GM04503 (cell line): ENCODE results near the gene SNTG2.
"Not testable (repeated sequence)": the region's sequence is repeated elsewhere in the genome, so short reads cannot be mapped to it uniquely, and the experiment has no call there.

Experiments used
- DNase-seq: peaks from one replicate; pipeline ENCODE4 v3.0.0-alpha.2; 2012; ENCODE audit warnings: low read depth

The SNTG2 gene

DNA sequence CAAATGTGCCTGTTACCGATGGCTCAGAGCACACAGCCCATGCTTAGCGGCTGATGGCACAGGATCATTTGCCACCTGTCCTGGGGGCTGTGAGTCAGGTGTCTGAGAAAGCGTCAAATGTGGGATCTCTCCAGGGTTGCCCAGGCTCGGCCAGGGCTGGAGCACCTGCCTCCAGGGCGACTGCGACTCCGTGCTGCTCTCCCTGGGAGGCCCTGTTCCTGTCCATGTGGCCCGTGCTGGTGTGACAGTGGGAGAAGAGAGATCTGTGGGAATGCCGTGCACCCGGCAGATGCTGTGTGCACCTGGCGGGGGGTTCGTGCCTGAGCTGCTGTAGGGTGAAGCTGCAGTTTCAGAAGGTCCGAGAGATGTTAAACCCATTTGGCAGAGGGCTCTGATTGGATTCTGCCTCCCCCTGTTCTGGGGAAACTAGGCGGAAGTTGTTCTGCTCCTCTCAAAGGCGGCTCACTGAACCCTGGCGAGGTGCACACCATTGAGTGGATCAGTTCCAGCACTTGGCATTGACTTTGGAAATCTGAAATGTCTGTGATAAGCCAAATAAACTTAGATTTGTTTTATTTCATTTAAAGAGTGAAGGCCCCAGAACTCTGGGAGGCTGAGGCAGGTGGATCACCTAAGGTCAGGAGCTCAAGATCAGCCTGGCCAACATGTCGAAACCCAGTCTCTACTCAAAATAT lies 428.0 kb downstream of the SNTG2 start:
- DNase-seq, result no peak

DNA sequence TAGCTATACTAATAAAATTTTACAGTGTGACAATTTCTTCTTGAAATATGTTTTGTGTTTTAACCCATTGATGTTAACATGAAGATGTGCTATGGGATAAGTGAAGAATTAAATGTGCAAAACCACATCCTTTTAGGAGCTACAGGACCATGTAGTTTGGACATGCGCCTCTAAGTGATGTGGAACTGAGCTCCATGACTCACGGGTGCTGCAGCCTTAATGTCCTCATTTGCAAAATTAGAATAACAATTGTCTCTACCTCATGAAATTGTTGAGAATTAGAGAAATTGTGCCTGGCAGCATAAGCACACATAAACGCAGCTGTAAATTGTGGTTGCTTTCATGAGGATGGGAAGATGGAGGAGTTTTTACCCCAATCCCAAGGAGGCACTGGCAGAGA lies 431.0 kb downstream of the SNTG2 start:
- DNase-seq, result no peak

GRCh38 chr2:1387954-1388725 lies 437.5 kb downstream of the SNTG2 start:
- not testable (repeated sequence) for DNase-seq

- not testable (repeated sequence) for DNase-seq
Measured at GRCh38 chr2:1390118-1390517, 439.5 kb downstream of the SNTG2 start.

GRCh38 chr2:1393321-1393720 lies 442.7 kb downstream of the SNTG2 start:
- DNase-seq, result no peak

- DNase-seq, result no peak
Measured at GRCh38 chr2:1394709-1395408, 444.2 kb downstream of the SNTG2 start.

GRCh38 chr2:1397350-1397749 lies 446.7 kb downstream of the SNTG2 start:
- no peak for DNase-seq

GRCh38 chr2:1398191-1398590 lies 447.5 kb downstream of the SNTG2 start:
- DNase-seq, result no peak

DNA sequence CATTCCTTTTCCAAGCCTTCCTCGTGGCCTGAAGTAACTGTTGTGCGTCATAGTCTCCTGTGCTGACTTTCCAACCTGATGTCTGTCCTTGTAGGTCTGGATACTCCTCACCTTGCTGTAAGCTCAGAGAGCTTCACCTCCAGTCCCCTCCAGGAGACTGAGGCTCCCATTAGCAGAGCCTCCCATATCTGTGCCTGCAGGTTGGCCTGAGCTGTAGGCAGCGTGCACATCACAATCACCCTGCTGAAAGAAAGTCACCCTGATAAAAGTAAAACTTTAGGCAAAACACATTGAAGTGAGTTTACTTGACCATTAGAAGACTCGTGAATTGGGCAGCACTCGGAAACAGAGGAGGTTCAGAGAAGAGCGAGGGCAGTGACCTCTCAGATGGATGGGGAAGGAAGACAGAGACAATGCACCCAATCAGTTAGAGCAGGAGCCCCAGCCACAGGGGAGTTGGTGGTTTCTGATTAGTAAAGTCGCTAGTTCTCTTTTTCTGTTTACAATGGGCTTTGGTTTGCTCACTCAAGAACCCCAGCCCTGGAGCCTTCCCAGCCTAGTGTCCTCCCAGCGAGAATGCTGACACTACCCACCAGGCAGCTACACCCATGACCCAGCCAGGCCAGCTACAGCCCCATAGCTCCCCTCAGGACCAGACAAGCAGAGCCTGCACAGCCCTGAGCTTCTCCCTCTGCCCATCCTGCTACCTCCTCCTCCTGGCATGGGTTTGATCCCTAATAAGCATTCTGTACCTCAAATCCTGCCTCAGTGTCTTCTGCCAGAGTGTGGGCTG lies 450.5 kb downstream of the SNTG2 start:
- DNase-seq, result no peak

GRCh38 chr2:1402064-1402463 lies 451.4 kb downstream of the SNTG2 start:
- no peak for DNase-seq

DNA sequence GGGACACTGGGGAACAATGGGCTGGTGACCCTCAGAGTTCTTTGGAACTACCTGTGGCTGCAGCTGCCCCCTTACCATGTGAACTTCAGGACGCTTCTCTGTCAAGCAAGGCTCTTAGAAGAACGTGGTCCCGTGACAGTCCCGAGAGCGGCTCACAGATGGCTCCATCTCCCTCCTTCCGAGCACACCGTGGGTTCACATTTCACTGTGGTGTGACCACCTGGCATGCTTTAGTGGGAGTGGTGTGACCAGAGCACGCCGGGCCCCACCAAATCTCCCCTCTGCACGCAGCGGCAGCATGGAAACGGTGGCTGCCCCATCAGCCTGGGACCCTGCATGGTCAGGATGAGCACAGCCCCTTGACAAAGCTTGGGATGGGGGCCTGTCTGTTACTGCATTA lies 452.9 kb downstream of the SNTG2 start:
- no peak for DNase-seq

DNA sequence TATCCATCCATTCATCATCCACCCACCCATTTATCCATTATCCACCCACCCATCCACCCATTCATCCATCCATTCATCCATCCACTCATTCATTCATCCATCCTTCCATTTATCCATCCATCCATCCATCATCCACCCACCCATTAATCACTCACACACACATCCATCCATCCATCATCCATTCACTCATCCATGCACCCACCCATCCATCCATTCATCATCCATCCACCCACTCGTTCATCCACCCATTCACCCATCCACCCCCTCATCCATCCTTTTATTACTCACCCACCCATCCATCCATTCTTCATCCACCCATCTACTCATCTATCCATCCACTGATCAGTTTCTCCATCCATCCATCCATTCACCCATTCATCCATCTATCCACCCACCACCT lies 454.5 kb downstream of the SNTG2 start:
- DNase-seq, result no peak

GRCh38 chr2:1405967-1406366 lies 455.3 kb downstream of the SNTG2 start:
- no peak for DNase-seq

GRCh38 chr2:1406434-1406833 lies 455.8 kb downstream of the SNTG2 start:
- DNase-seq, result no peak

DNA sequence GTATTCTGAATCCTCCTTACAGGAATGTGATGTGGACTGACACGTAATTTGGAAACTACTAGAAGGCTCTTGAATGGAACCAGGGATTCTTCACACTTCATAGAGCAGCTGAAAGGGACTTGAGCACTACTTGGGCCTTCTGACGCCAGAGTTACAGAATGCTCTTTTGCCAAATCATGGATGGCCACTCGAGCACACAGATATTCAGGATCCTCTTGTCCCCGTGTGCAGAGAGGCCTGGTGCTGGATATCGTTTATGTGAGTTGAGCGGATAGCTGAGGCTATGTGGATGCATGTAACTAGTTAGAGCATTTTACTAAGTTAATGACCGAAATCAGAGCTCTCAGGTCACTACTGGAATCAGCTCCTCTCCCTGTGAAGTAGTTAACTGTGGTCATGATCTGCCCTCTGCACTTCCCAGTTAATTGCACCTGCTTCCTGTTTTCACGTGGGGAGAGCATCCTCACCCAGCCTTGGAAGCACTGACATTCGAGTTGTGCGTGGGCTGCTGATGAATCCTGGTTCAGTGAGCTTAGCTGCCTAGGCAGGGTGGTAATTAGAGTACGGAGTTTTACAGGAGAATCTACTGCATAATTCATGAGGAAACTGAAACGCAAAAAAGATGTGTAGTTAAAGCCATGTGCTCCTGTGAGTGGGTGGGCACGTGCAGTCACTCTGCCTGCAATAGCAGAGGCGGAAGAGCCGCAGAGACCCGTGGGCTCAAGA lies 457.5 kb downstream of the SNTG2 start:
- DNase-seq, result no peak

- DNase-seq, result no peak
Measured at GRCh38 chr2:1413156-1413710, 462.6 kb downstream of the SNTG2 start, which contains the start of gene TPO. Gene TPO (plus strand): TSS chr2:1413463. CDS start chr2:1414409, 946 bp downstream.

- no peak for DNase-seq
Measured at GRCh38 chr2:1414121-1414520, 463.5 kb downstream of the SNTG2 start.

GRCh38 chr2:1414901-1415300 lies 464.3 kb downstream of the SNTG2 start:
- not testable (repeated sequence) for DNase-seq

DNA sequence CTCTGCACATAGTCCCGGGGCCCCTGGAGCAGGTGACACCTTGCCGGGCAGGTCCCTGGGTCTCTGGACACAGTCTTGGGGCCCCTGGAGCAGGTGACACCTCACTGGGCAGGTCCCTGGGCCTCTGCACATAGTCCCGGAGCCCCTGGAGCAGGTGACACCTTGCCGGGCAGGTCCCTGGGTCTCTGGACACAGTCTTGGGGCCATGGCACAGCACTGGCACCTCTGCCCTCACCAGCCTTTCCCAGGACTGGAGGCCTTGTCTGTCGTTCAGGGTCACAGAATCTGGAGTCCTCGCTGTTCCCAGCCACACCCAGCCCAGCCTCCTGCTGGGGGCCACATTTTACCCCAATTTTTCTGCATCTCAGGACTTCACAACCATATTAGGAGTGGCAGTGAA lies 464.9 kb downstream of the SNTG2 start:
- no peak for DNase-seq
